T47D (cell line): ENCODE measurements around the gene WNK2.

ENCODE experiments used
- DNase-seq, 2 experiments: peaks; one replicate each; pipeline versions ENCODE4 v3.0.0 to v3.0.0-alpha.2; 2011 to 2012; ENCODE audit warnings: low read depth in 1 of 2, low spot score in 1 of 2
- JUND ChIP-seq: IDR thresholded peaks from 2 replicates; pipeline ENCODE4 v1.6.1; 2012; ENCODE audit warnings: low read depth
- in situ Hi-C: cut with HindIII; loops from 2 replicates; pipeline ENCODE4 v1.10.0; 2016; ENCODE audit warnings: low sequenced_read_pairs, low pct_unique_long_range_greater_than_20kb

The WNK2 gene

GRCh38 chr9:93225417-93225816 lies 41.5 kb downstream of the WNK2 start:
- no peak for DNase-seq
- in situ Hi-C loops, result no loop called here
- no peak for TF ChIP-seq JUND

DNA sequence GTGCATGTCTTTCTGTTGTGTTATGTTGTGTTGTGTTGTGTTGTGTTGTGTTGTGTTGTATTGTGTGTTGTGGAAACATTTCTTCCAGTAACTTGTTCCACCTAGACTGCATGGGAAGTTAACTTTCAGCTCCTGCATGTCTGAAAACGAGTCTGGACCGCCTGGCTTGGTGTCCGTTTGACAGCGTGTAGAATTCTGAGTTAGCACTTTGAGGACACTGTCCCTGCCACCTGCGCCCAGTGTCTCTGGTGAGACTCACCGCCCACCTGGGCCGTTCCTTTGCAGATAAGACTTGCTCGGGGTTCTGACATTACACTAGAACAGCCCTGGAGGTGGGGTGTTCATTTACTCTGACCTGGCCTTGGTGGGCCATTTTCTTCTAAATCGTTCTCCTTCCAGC lies 42.0 kb downstream of the WNK2 start:
- no peak for DNase-seq
- no peak for TF ChIP-seq JUND
- in situ Hi-C loops, result no loop called here

- DNase-seq, result no peak
- in situ Hi-C loops, result no loop called here
- TF ChIP-seq JUND, result no peak
These were observed 42.9 kb downstream of the WNK2 start for GRCh38 chr9:93226819-93227218.

- TF ChIP-seq JUND, result no peak
- DNase-seq, result no peak
- in situ Hi-C loops, result no loop called here
These were observed 44.1 kb downstream of the WNK2 start for GRCh38 chr9:93228030-93228429.

DNA sequence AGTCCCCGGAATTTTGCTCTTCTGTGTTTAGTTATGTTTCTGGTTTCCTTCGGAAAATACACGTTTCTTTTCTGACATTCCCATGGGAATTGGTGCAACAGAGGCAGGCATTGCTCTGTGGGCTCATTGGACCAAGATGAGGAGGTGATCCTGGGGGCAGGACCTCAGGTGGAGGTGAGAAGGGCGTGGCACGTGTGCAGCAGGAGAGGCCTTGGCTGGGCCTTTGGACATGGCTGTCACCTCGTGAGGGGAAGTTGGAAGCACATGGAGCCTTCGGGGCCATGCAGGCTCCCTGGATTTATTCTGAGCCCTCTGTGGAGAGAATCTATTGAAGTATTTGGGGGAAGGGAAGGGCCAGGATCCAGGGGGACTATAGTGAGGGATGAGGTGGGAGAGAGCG lies 44.5 kb downstream of the WNK2 start:
- no peak for TF ChIP-seq JUND
- in situ Hi-C loops, result no loop called here
- DNase-seq, result no peak

- DNase-seq, result no peak
- TF ChIP-seq JUND, result no peak
- in situ Hi-C loops, result no loop called here
These were observed 45.7 kb downstream of the WNK2 start for GRCh38 chr9:93229636-93230035.

GRCh38 chr9:93230185-93230584 lies 46.2 kb downstream of the WNK2 start:
- DNase-seq, result no peak
- in situ Hi-C loops, result no loop called here
- no peak for TF ChIP-seq JUND

GRCh38 chr9:93230601-93231000 lies 46.7 kb downstream of the WNK2 start:
- DNase-seq, result no peak
- TF ChIP-seq JUND, result no peak
- in situ Hi-C loops, result no loop called here

DNA sequence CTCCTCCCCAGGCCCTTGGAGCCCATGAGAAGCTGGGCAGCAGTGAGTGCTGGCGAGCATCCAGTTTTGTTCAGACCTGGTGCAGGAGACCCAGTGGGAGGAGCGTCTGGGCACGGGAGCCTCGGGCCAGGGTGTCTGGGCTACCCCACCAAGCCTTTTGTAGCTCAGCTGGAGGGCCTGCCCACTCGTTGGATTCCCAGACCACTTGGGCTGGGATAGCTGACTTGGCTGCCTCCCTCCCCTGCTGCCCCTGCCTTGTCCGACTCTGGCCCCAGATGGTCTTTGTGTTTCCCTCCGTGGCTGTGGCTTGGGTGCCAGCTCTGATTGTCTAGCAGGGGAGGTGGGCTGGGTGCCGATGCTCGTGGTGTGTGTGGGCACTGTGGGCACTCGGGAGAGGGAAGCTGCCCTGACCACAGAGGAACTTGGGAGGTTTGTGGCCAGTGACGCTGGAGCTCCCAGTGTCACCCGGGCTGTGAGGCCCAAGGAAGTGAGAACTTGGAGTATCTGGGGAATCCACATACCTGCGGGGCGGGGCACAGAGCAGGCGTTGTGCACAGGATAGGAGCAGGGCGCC lies 47.3 kb downstream of the WNK2 start:
- no peak for TF ChIP-seq JUND
- DNase-seq, result no peak
- in situ Hi-C loops, result no loop called here

DNA sequence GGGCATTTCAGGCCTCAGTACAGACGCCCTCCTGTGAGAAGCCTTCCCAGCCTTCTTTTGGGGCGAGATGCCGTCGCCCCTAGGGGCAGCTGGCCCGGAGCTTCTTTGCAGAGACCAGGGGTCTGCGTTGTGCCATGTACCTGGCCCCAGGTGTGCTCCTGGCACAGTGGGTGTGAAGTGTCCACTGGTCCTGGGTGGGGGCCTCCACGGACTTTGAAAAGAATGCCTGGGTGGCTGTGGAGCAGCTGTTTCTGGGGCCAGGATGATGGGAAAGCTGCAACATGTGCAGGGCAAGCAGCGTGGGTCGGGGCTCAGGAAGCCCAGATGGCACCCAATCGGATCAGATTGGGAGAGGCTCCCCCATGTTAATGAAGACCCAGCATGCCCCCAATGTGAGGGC lies 47.8 kb downstream of the WNK2 start:
- TF ChIP-seq JUND, result no peak
- in situ Hi-C loops, result no loop called here
- no peak for DNase-seq

GRCh38 chr9:93232388-93232960 lies 48.5 kb downstream of the WNK2 start:
- DNase-seq, result no peak
- in situ Hi-C loops, result no loop called here
- no peak for TF ChIP-seq JUND

GRCh38 chr9:93233033-93233432 lies 49.1 kb downstream of the WNK2 start:
- DNase-seq, result no peak
- in situ Hi-C loops, result no loop called here
- no peak for TF ChIP-seq JUND

DNA sequence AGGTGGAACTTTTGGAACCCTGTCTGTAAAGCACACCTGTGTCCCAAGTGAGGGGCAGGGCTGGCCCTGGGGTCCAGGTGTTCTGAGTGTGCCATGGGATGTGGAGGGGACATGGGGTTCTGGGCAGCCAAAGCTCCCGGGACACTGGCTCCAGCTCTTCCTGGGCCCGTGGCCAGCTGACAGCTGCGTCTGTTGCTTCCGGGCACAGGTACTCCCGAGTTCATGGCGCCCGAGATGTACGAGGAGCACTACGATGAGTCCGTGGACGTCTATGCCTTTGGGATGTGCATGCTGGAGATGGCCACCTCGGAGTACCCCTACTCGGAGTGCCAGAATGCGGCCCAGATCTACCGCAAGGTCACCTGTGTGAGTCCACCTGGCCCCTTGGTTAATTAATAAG lies 50.7 kb downstream of the WNK2 start:
- TF ChIP-seq JUND, result no peak
- in situ Hi-C loops, result no loop called here
- DNase-seq, result no peak
